MM.1S (cell line): Measurements from ENCODE around the gene SGMS1.

Experiments used
- DNase-seq: peaks from one replicate; pipeline ENCODE4 v3.0.0-alpha.2; 2015
- H2AFZ ChIP-seq: fragments of 300-600 bp; sonication (generic); 2 replicates; pipeline ENCODE4 v1.6.0; 2016; ENCODE audit warnings: antibody characterized with exemption, low read length
- H3F3A ChIP-seq: fragments of 300-600 bp; sonication (generic); 2 replicates; pipeline ENCODE4 v1.6.1; 2016; ENCODE audit warnings: mild to moderate bottlenecking, antibody characterized with exemption, low read length, moderate library complexity, mixed read lengths; ENCODE audit not compliant: insufficient read depth
- H3K27ac ChIP-seq: fragments of 300-600 bp; sonication (generic); 2 replicates; pipeline ENCODE4 v1.5.1; 2016; ENCODE audit warnings: mild to moderate bottlenecking, low read length
- H3K27me3 ChIP-seq: fragments of 300-600 bp; sonication (generic); replicated peaks from 2 replicates; pipeline ENCODE4 v1.6.0; 2016; ENCODE audit warnings: low read length; ENCODE audit not compliant: insufficient read depth
- H3K36me3 ChIP-seq: fragments of 300-600 bp; sonication (generic); replicated peaks from 2 replicates; pipeline ENCODE4 v1.6.1; 2016; ENCODE audit warnings: mild to moderate bottlenecking, low read length, mixed read lengths; ENCODE audit not compliant: insufficient read depth
- H3K4me1 ChIP-seq: fragments of 300-600 bp; sonication (generic); 2 replicates; pipeline ENCODE4 v1.6.1; 2016; ENCODE audit warnings: low read length, mixed read lengths
- H3K4me2 ChIP-seq: fragments of 300-600 bp; sonication (generic); 2 replicates; pipeline ENCODE4 v1.6.0; 2016; ENCODE audit warnings: low read depth, low read length
- H3K4me3 ChIP-seq: fragments of 300-600 bp; sonication (generic); 2 replicates; pipeline ENCODE4 v1.5.1; 2016; ENCODE audit warnings: low read length, mixed read lengths
- H3K79me2 ChIP-seq: fragments of 300-600 bp; sonication (generic); 2 replicates; pipeline ENCODE4 v1.6.1; 2016; ENCODE audit warnings: mixed run types, low read length, mixed read lengths
- H3K9ac ChIP-seq: fragments of 300-600 bp; sonication (generic); 2 replicates; pipeline ENCODE4 v1.6.1; 2016; ENCODE audit warnings: low read length, mixed read lengths
- H3K9me2 ChIP-seq: fragments of 300-600 bp; sonication (generic); replicated peaks from 2 replicates; pipeline ENCODE4 v1.6.1; 2016; ENCODE audit warnings: mild to moderate bottlenecking, low read length, mixed read lengths; ENCODE audit not compliant: insufficient read depth
- H3K9me3 ChIP-seq: fragments of 300-600 bp; sonication (generic); replicated peaks from 2 replicates; pipeline ENCODE4 v1.6.1; 2016; ENCODE audit warnings: mild to moderate bottlenecking, low read length, mixed read lengths; ENCODE audit not compliant: insufficient read depth
- H4K20me1 ChIP-seq: fragments of 300-600 bp; sonication (generic); 2 replicates; pipeline ENCODE4 v1.6.1; 2016; ENCODE audit warnings: mild to moderate bottlenecking, low read length, moderate library complexity, mixed read lengths; ENCODE audit not compliant: insufficient read depth
- CTCF ChIP-seq: fragments of 300-600 bp; sonication (generic); IDR thresholded peaks from 2 replicates; pipeline ENCODE4 v1.5.1; 2016; ENCODE audit warnings: antibody characterized with exemption, low read length, mixed read lengths
- EZH2 ChIP-seq: fragments of 300-600 bp; sonication (generic); optimal IDR thresholded peaks from 2 replicates; pipeline ENCODE3; 2017; ENCODE audit warnings: low read depth, mild to moderate bottlenecking, antibody characterized with exemption, low read length, mixed read lengths
- EZH2phosphoT487 ChIP-seq: fragments of 300-600 bp; sonication (generic); IDR thresholded peaks from 2 replicates; pipeline ENCODE4 v1.6.1; 2018; ENCODE audit warnings: antibody characterized with exemption, low read length

The SGMS1 gene

GRCh38 chr10:50291261-50291850, 332.4 kb downstream of the SGMS1 start:
- no peaks in the 10 kb centered on the region for H3K4me1 ChIP-seq
- H3K4me2 ChIP-seq = no peak overlapping the region
- no peaks in the 10 kb centered on the region for H3K9me2 ChIP-seq
- TF ChIP-seq EZH2 (no peak), CTCF (peak; percentile 21)
- H3K4me3 ChIP-seq = no peak overlapping the region
- H3K27me3 ChIP-seq = no peaks in the 10 kb centered on the region
- no peak overlapping the region for H3K9ac ChIP-seq
- H3K9me3 ChIP-seq = no peaks in the 10 kb centered on the region
- H4K20me1 ChIP-seq = no peaks in the 10 kb centered on the region
- no peak overlapping the region for H3K27ac ChIP-seq
- no peak for DNase-seq
- no peaks in the 10 kb centered on the region for H3K36me3 ChIP-seq
- H3K79me2 ChIP-seq = no peaks in the 10 kb centered on the region
- no peak overlapping the region for H2AFZ ChIP-seq
- H3F3A ChIP-seq = no peaks in the 10 kb centered on the region

GRCh38 chr10:50289196-50289595, 334.6 kb downstream of the SGMS1 start:
- no peaks in the 10 kb centered on the region for H3K9me3 ChIP-seq
- H3K27me3 ChIP-seq = no peaks in the 10 kb centered on the region
- no peaks in the 10 kb centered on the region for H3K79me2 ChIP-seq
- DNase-seq = no peak
- TF ChIP-seq EZH2 = no peak
- no peak overlapping the region for H2AFZ ChIP-seq
- H3K36me3 ChIP-seq = no peaks in the 10 kb centered on the region
- H4K20me1 ChIP-seq = no peaks in the 10 kb centered on the region
- H3F3A ChIP-seq = no peaks in the 10 kb centered on the region
- no peak overlapping the region for H3K4me3 ChIP-seq
- no peaks in the 10 kb centered on the region for H3K9me2 ChIP-seq
- no peak overlapping the region for H3K27ac ChIP-seq
- H3K4me1 ChIP-seq = no peaks in the 10 kb centered on the region
- no peak overlapping the region for H3K4me2 ChIP-seq
- no peak overlapping the region for H3K9ac ChIP-seq

GRCh38 chr10:50286996-50287803, 336.6 kb downstream of the SGMS1 start:
- Histone ChIP-seq H2AFZ (no peak overlapping the region), H3K4me1 (no peaks in the 10 kb centered on the region), H3K4me2 (no peak overlapping the region), H3K9me3 (no peaks in the 10 kb centered on the region), H3K27me3 (no peaks in the 10 kb centered on the region), H3F3A (no peaks in the 10 kb centered on the region), H3K9ac (no peak overlapping the region), H3K4me3 (no peak overlapping the region), H3K79me2 (no peaks in the 10 kb centered on the region), H4K20me1 (no peaks in the 10 kb centered on the region), H3K27ac (no peak overlapping the region), H3K36me3 (no peaks in the 10 kb centered on the region), H3K9me2 (no peaks in the 10 kb centered on the region)
- no peak for DNase-seq
- TF ChIP-seq EZH2 = no peak
- no peak for TF ChIP-seq EZH2phosphoT487
- TF ChIP-seq CTCF = no peak

- Histone ChIP-seq H3K4me3 (no peak overlapping the region), H2AFZ (no peak overlapping the region), H3K9ac (no peak overlapping the region), H3K4me1 (no peaks in the 10 kb centered on the region), H3F3A (no peaks in the 10 kb centered on the region), H3K36me3 (no peaks in the 10 kb centered on the region), H3K27me3 (no peaks in the 10 kb centered on the region), H3K79me2 (no peaks in the 10 kb centered on the region), H3K27ac (no peak overlapping the region), H3K9me2 (no peaks in the 10 kb centered on the region), H4K20me1 (no peaks in the 10 kb centered on the region), H3K4me2 (no peak overlapping the region), H3K9me3 (no peaks in the 10 kb centered on the region)
- DNase-seq = no peak
- TF ChIP-seq EZH2 (no peak), EZH2phosphoT487 (no peak), CTCF (no peak)
Measured at GRCh38 chr10:50286517-50286916, 337.2 kb downstream of the SGMS1 start.
